WTC11 (cell line): Measurements from ENCODE around the gene XRCC1. TPM values are rescaled to one million over a fixed set of nuclear protein-coding genes. Genes with fewer than 3 reads are reported as not detected.

Source experiments
- ATAC-seq: fragments of 200-7000 bp; cut with Tn5 transposase; 2 replicates; pipeline ENCODE4 v1.10.0; 2021; ENCODE audit warnings: mild to moderate bottlenecking, moderate library complexity
- CTCF ChIA-PET: fragments of 300-600 bp; sonication (Branson Sonifier 250); formaldehyde crosslinking; loops from one replicate; lab custom pipeline; 2021; ENCODE audit warnings: antibody characterized with exemption; lab: Charles Lee
- POLR2A ChIA-PET: fragments of 350-600 bp; sonication (Branson Sonifier 250); formaldehyde crosslinking; loops from one replicate; lab custom pipeline; 2021; ENCODE audit warnings: antibody characterized with exemption; lab: Charles Lee
- DNase-seq: peaks from one replicate; pipeline ENCODE4 v3.0.0; 2021; ENCODE audit warnings: low spot score
- H3K27ac Mint-ChIP-seq: 2 replicates; pipeline ENCODE4 v1.8.0; 2021; ENCODE audit warnings: mixed read lengths
- H3K27me3 Mint-ChIP-seq: 2 replicates; pipeline ENCODE4 v1.8.0; 2021; ENCODE audit warnings: low read depth, mild to moderate bottlenecking, moderate library complexity, mixed read lengths
- H3K36me3 Mint-ChIP-seq: 2 replicates; pipeline ENCODE4 v1.8.0; 2021; ENCODE audit warnings: mixed read lengths
- H3K4me1 Mint-ChIP-seq: 2 replicates; pipeline ENCODE4 v1.8.0; 2022; ENCODE audit warnings: mixed read lengths
- H3K4me3 Mint-ChIP-seq: 2 replicates; pipeline ENCODE4 v1.8.0; 2021; ENCODE audit warnings: mild to moderate bottlenecking, moderate library complexity, mixed read lengths
- H3K9me3 Mint-ChIP-seq: 2 replicates; pipeline ENCODE4 v1.8.0; 2021; ENCODE audit warnings: mixed read lengths
- ATF2 ChIP-seq: sonication (generic); formaldehyde crosslinking; IDR thresholded peaks from 2 replicates; pipeline ENCODE4 v1.8.1; 2022; ENCODE audit warnings: low read depth, missing genetic modification reagents, borderline replicate concordance
- CREB1 ChIP-seq: sonication (generic); formaldehyde crosslinking; IDR thresholded peaks from 2 replicates; pipeline ENCODE4 v1.8.0; 2023; ENCODE audit warnings: mild to moderate bottlenecking, missing genetic modification reagents
- ESRRA ChIP-seq: sonication (generic); formaldehyde crosslinking; IDR thresholded peaks from 2 replicates; pipeline ENCODE4 v1.8.1; 2022; ENCODE audit warnings: mild to moderate bottlenecking, missing genetic modification reagents, borderline replicate concordance
- MAX ChIP-seq: sonication (generic); formaldehyde crosslinking; IDR thresholded peaks from 2 replicates; pipeline ENCODE4 v1.8.0; 2022; ENCODE audit warnings: mild to moderate bottlenecking, missing genetic modification reagents
- MLX ChIP-seq: sonication (generic); formaldehyde crosslinking; IDR thresholded peaks from 2 replicates; pipeline ENCODE4 v1.8.1; 2023; ENCODE audit warnings: mild to moderate bottlenecking, missing genetic modification reagents, moderate library complexity
- NFYB ChIP-seq: sonication (generic); formaldehyde crosslinking; conservative IDR thresholded peaks from 2 replicates; pipeline ENCODE4 v1.8.0; 2022; ENCODE audit warnings: low read depth, missing genetic modification reagents
- PRRX2 ChIP-seq: fragments of 250-450 bp; sonication (Bioruptor Pico); IDR thresholded peaks from 2 replicates; pipeline ENCODE4 v1.8.0; 2021; ENCODE audit warnings: mild to moderate bottlenecking
- RORB ChIP-seq: fragments of 250-450 bp; sonication (Bioruptor Pico); IDR thresholded peaks from 2 replicates; pipeline ENCODE4 v1.9.0; 2021; ENCODE audit warnings: mild to moderate bottlenecking
- SMAD3 ChIP-seq: sonication (generic); formaldehyde crosslinking; IDR thresholded peaks from 2 replicates; pipeline ENCODE4 v1.8.0; 2022; ENCODE audit warnings: missing genetic modification reagents, mild to moderate bottlenecking, borderline replicate concordance
- USF2 ChIP-seq: sonication (generic); formaldehyde crosslinking; IDR thresholded peaks from 2 replicates; pipeline ENCODE4 v1.8.1; 2023; ENCODE audit warnings: mild to moderate bottlenecking, missing genetic modification reagents, moderate library complexity
- ZNF281 ChIP-seq: sonication (generic); formaldehyde crosslinking; IDR thresholded peaks from 2 replicates; pipeline ENCODE4 v1.8.0; 2023; ENCODE audit warnings: mild to moderate bottlenecking, missing genetic modification reagents
- ZNF423 ChIP-seq: fragments of 250-450 bp; sonication (Bioruptor Pico); IDR thresholded peaks from 2 replicates; pipeline ENCODE4 v2.1.2; 2022; ENCODE audit warnings: mild to moderate bottlenecking, moderate library complexity
- ZNF532 ChIP-seq: fragments of 250-450 bp; sonication (Bioruptor Pico); IDR thresholded peaks from 2 replicates; pipeline ENCODE4 v1.9.0; 2021; ENCODE audit warnings: mild to moderate bottlenecking, borderline replicate concordance
- ZNF671 ChIP-seq: fragments of 250-450 bp; sonication (Bioruptor Pico); IDR thresholded peaks from 2 replicates; pipeline ENCODE4 v1.8.0; 2021; ENCODE audit warnings: mild to moderate bottlenecking
- total RNA-seq: library from RNA; stranded (reverse); gene quantifications from 3 replicates; pipeline ENCODE4 v1.2.3, GENCODE V29; 2021

XRCC1 gene
- total RNA-seq, 1 experiment from 2014 or later = 48.3 TPM

- H3K9me3 Mint-ChIP-seq = no peaks in the 10 kb centered on the region
- DNase-seq (no peak), ATAC-seq (no peak)
- H3K36me3 Mint-ChIP-seq = peaks cover under 1% of the 10 kb centered on the region; the same call in 1 of the 2 replicates
- no peak overlapping the region for H3K4me3 Mint-ChIP-seq
- ChIA-PET CTCF (interaction anchor here (1.6 to 2.4 kb wide), 3 partner anchors 12 to 52 kb away, joined by 4 to 8 read pairs (median 4); no protein-coding TSS in a partner anchor), POLR2A (interaction anchor here (0.9 to 1.4 kb wide), 2 partner anchors 11 to 14 kb away, joined by 3 read pairs; partner anchors contain the start of genes IRGQ and ZNF576)
- no peaks in the 10 kb centered on the region for H3K27me3 Mint-ChIP-seq
- no peak overlapping the region for H3K27ac Mint-ChIP-seq
- TF ChIP-seq ATF2 (CRISPR knock-in tag) (no peak), ZNF532 (CRISPR knock-in tag) (no peak), ZNF423 (CRISPR knock-in tag) (no peak), MLX (CRISPR knock-in tag) (no peak), NFYB (CRISPR knock-in tag) (no peak), ZNF281 (CRISPR knock-in tag) (no peak), ESRRA (CRISPR knock-in tag) (no peak), RORB (CRISPR knock-in tag) (no peak), MAX (CRISPR knock-in tag) (no peak), CREB1 (CRISPR knock-in tag) (no peak), USF2 (CRISPR knock-in tag) (no peak), PRRX2 (CRISPR knock-in tag) (no peak), SMAD3 (CRISPR knock-in tag) (no peak), ZNF671 (CRISPR knock-in tag) (no peak)
- peaks cover 6% of the 10 kb centered on the region; the same call in 1 of the 2 replicates for H3K4me1 Mint-ChIP-seq
Measured at GRCh38 chr19:43606569-43607229, 31.4 kb upstream of the XRCC1 start.
